Lung microvascular endothelial cell (primary cell): ENCODE measurements around the gene TRPV3. TPM values are rescaled to one million over a fixed set of nuclear protein-coding genes. Genes with fewer than 3 reads are reported as not detected.
"Not testable (repeated sequence)": the region's sequence is repeated elsewhere in the genome, so short reads cannot be mapped to it uniquely, and the experiment has no call there.

Experiments used
- DNase-seq, 2 donors: peaks; one replicate each; pipeline versions ENCODE4 v3.0.0 to v3.0.0-alpha.2; 2010; ENCODE audit warnings: low read depth in 2 of 2
- total RNA-seq: library from RNA; depleted of rRNA; stranded (reverse); fragments of >200 nt; gene quantifications from 2 replicates; pipeline ENCODE4 v1.2.1, GENCODE V29; 2014

Gene TRPV3
- total RNA-seq, 1 donor from 2014 or later = under 0.01 TPM

GRCh38 chr17:3475812-3476610, 81.6 kb downstream of the TRPV3 start, which contains the start of gene ASPA:
Gene ASPA, plus strand, starts transcription at chr17:3475997. Its CDS starts 163 bp downstream, at chr17:3476160.
- DNase-seq = peak in 1 of 2 donors; percentile 0

- no peak for DNase-seq
These were observed 82.3 kb downstream of the TRPV3 start for GRCh38 chr17:3475251-3475685.

- DNase-seq = peak in 1 of 2 donors; percentile 1
These were observed 83.4 kb downstream of the TRPV3 start for GRCh38 chr17:3474212-3474611.

- no peak for DNase-seq
These were observed 85.5 kb downstream of the TRPV3 start for GRCh38 chr17:3472137-3472536.

GRCh38 chr17:3471599-3471998, 86.0 kb downstream of the TRPV3 start, which contains the start of gene SPATA22:
Gene SPATA22, minus strand, starts transcription at chr17:3471819. Its CDS starts 2,494 bp downstream, at chr17:3469325.
- no peak for DNase-seq

- DNase-seq = no peak
These were observed 88.1 kb downstream of the TRPV3 start for GRCh38 chr17:3469529-3469928.

GRCh38 chr17:3466355-3466754, 91.3 kb downstream of the TRPV3 start:
- DNase-seq = not testable (repeated sequence)

Other genes with a start within 250 kb of the TRPV3 start
- gene OR3A2, start 171.5 kb downstream of the TRPV3 start, total RNA-seq = not detected in 2 replicates
- not detected in 2 replicates for gene OR1E1, start 159.4 kb downstream of the TRPV3 start, total RNA-seq
- not detected in 2 replicates for gene OR3A3, start 146.4 kb downstream of the TRPV3 start, total RNA-seq
- not detected in 2 replicates for gene OR1E2, start 124.0 kb downstream of the TRPV3 start, total RNA-seq
- 1.6 TPM in 1 of 2 replicates, not detected in the other for gene SPATA22, start 86.0 kb downstream of the TRPV3 start, total RNA-seq
- not detected in 2 replicates for gene ASPA, start 81.8 kb downstream of the TRPV3 start, total RNA-seq
- 0.44 and 0.79 TPM in 2 replicates for gene TRPV1, start 51.6 kb upstream of the TRPV3 start, total RNA-seq
- gene SHPK, start 78.4 kb upstream of the TRPV3 start, total RNA-seq = 12.0 and 15.7 TPM in 2 replicates
- 13.3 and 23.4 TPM in 2 replicates for gene CTNS, start 78.9 kb upstream of the TRPV3 start, total RNA-seq
- 176 and 204 TPM in 2 replicates for gene TAX1BP3, start 110.8 kb upstream of the TRPV3 start, total RNA-seq
- 13.9 and 18.3 TPM in 2 replicates for gene EMC6, start 111.0 kb upstream of the TRPV3 start, total RNA-seq
- 0.20 and 0.44 TPM in 2 replicates for gene P2RX5, start 138.3 kb upstream of the TRPV3 start, total RNA-seq
- 1.6 and 3.3 TPM in 2 replicates for gene HASPIN, start 166.1 kb upstream of the TRPV3 start, total RNA-seq
- gene ITGAE, start 243.4 kb upstream of the TRPV3 start, total RNA-seq = 12.3 and 14.4 TPM in 2 replicates